ENCODE measurements around the gene ANGPTL4. TPM values are rescaled to one million over a fixed set of nuclear protein-coding genes. Genes with fewer than 3 reads are reported as not detected.
"Not testable (repeated sequence)": the region's sequence is repeated elsewhere in the genome, so short reads cannot be mapped to it uniquely, and the experiment has no call there.

Gene ANGPTL4
- 3.2 and 5.1 TPM in 2 replicates for total RNA-seq

DNA sequence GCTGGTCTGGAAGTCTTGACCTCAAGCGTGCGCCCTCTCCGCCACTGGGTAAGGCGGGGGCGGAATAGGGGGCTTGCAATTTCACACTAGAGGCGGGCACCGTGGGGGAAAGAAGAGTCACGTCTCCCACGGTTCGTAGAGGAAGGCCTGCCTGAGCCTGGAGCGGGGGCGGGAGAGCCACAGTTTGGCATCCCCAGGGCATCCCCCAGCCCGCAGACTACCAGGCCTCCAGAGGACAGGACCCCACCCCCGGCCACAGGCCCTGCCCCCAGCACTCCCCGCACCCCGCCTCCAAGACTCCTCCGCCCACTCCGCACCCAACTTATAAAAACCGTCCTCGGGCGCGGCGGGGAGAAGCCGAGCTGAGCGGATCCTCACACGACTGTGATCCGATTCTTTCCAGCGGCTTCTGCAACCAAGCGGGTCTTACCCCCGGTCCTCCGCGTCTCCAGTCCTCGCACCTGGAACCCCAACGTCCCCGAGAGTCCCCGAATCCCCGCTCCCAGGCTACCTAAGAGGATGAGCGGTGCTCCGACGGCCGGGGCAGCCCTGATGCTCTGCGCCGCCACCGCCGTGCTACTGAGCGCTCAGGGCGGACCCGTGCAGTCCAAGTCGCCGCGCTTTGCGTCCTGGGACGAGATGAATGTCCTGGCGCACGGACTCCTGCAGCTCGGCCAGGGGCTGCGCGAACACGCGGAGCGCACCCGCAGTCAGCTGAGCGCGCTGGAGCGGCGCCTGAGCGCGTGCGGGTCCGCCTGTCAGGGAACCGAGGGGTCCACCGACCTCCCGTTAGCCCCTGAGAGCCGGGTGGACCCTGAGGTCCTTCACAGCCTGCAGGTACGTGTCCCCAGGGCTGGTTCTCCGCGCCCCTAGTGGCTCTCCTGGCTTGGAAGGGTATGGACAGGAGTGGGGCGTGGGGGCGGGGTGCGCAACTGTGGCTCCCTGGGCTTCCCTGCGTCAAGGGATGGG is at the start of gene ANGPTL4:
TSS of gene ANGPTL4 (plus strand) at position 353 of the 969 bp plus-strand sequence. CDS start at position 520, 167 bp downstream.
- DNase-seq (ENCODE audit: low read depth), result peak; percentile 41
- Histone ChIP-seq H3K36me3 (ENCODE audit: control insufficient read depth, insufficient read depth, low read length) (no peaks in the 10 kb centered on the region), H3K4me3 (ENCODE audit: low read depth, low read length) (peak within 1 kb of the TSS; percentile 53), H3K27me3 (ENCODE audit: control insufficient read depth, insufficient read depth, low read length) (no peaks in the 10 kb centered on the region)
- FAIRE-seq, result no peak
- TF ChIP-seq CTCF (IDR thresholded peaks at IDR 0.05; ENCODE audit: insufficient read depth, low read length, severe bottlenecking), result peak; percentile 37

- H3K4me3 ChIP-seq (ENCODE audit: low read depth, low read length); H3K36me3 ChIP-seq (ENCODE audit: control insufficient read depth, insufficient read depth, low read length); FAIRE-seq; H3K27me3 ChIP-seq (ENCODE audit: control insufficient read depth, insufficient read depth, low read length); DNase-seq (ENCODE audit: low read depth): not testable (repeated sequence)
Measured at GRCh38 chr19:8314981-8315640, 48.8 kb upstream of the ANGPTL4 start.

GRCh38 chr19:8316351-8317125 is 47.4 kb upstream of the ANGPTL4 start:
- FAIRE-seq, result no peak
- no peak for TF ChIP-seq CTCF (IDR thresholded peaks at IDR 0.05; ENCODE audit: insufficient read depth, low read length, severe bottlenecking)
- peaks cover 6% of the 10 kb centered on the region for H3K36me3 ChIP-seq (ENCODE audit: control insufficient read depth, insufficient read depth, low read length)

DNA sequence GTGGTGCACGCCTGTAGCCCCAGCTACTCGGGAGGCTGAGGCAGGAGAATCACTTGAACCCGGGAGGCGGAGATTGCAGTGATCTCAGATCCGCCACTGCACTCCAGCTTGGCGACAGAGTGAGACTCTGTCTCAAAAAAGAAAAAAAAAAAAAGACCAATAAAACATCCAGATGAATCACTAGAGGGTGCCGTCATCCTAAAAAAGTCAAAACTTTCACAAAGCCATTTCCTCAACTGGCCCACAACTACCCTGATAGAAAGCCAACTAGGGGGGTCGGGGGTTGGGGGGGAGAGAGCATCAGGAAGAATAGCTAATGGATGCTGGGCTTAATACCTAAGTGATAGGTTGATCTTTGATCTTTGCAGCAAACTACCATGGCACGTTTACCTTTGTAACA is 45.1 kb upstream of the ANGPTL4 start:
- H3K36me3 ChIP-seq (ENCODE audit: control insufficient read depth, insufficient read depth, low read length), result peaks cover 13% of the 10 kb centered on the region
- DNase-seq (ENCODE audit: low read depth); H3K27me3 ChIP-seq (ENCODE audit: control insufficient read depth, insufficient read depth, low read length); H3K4me3 ChIP-seq (ENCODE audit: low read depth, low read length); FAIRE-seq: not testable (repeated sequence)

More at GRCh38 chr19:8316351-8317125, 47.4 kb upstream of the ANGPTL4 start:
- DNase-seq (ENCODE audit: low read depth), result no peak
- Histone ChIP-seq H3K27me3 (ENCODE audit: control insufficient read depth, insufficient read depth, low read length) (no peaks in the 10 kb centered on the region), H3K4me3 (ENCODE audit: low read depth, low read length) (no peak overlapping the region)

DNA sequence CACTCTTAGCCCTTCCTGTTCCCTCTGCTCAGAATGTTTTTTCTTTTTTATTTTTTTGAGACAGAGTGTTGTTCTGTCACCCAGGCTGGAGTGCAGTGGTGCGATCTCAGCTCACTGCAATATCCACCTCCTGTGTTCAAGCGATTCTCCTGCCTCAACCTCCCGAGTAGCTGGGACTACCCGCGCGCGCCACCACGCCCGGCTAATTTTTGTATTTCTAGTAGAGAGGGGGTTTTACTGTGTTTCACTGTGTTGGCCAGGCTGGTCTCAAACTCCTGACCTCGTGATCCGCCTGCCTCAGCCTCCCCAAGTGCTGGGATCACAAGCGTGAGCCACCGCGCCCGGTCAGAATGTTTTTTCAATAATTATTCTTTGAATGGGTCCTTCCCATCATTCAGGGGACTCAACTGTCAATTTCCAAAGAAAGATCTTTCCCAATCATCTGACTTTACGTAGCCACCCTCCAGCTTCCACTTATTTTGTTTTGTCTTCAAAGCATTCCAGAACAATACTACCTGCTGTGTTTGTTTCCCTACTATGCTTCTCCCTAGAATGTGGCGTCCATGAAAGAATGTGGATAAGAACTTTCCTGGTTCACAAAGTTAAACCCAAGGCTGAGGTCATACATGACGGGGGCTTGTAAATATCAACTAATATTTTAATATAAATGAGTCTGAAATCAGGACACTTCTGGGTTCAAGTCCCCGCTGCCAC is 44.0 kb upstream of the ANGPTL4 start:
- no peak for TF ChIP-seq CTCF (IDR thresholded peaks at IDR 0.05; ENCODE audit: insufficient read depth, low read length, severe bottlenecking)
- Histone ChIP-seq H3K36me3 (ENCODE audit: control insufficient read depth, insufficient read depth, low read length) (peaks cover 12% of the 10 kb centered on the region), H3K27me3 (ENCODE audit: control insufficient read depth, insufficient read depth, low read length) (no peaks in the 10 kb centered on the region), H3K4me3 (ENCODE audit: low read depth, low read length) (peak overlapping the region; percentile 77)
- no peak for DNase-seq (ENCODE audit: low read depth)
- FAIRE-seq, result no peak

DNA sequence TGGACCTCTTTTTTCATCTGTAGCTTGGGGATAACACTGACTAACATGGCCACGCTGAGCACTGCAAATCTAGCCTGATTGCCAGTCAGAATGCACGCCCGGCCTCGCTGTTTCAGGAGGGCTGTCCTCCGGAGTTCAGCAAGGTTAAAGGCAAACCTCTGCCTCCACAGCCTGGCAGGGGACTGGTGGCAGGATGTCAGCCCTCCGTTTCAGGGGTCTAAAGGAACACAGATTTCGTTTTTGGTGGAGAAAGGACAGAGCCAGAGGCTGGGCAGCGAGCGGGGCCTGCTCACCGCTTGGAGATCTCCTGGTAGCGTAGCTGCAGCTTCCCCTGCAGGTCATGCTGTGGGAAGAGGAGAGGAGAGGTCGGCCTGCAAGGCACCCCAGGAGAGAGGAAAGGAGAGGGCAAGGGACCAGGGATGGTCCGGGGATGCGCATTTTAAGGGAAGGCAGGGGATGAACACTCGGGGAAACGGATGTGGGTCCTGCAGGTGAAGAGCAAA is 43.3 kb upstream of the ANGPTL4 start:
- TF ChIP-seq CTCF (IDR thresholded peaks at IDR 0.05; ENCODE audit: insufficient read depth, low read length, severe bottlenecking), result no peak
- Histone ChIP-seq H3K27me3 (ENCODE audit: control insufficient read depth, insufficient read depth, low read length) (no peaks in the 10 kb centered on the region), H3K4me3 (ENCODE audit: low read depth, low read length) (peak overlapping the region; percentile 77), H3K36me3 (ENCODE audit: control insufficient read depth, insufficient read depth, low read length) (peaks cover 12% of the 10 kb centered on the region)
- FAIRE-seq (no peak), DNase-seq (ENCODE audit: low read depth) (no peak)

Data from bronchial epithelial cell (primary cell).